Measurements from ENCODE around the gene ATP9B.
"Not testable (repeated sequence)": the region's sequence is repeated elsewhere in the genome, so short reads cannot be mapped to it uniquely, and the experiment has no call there.

Gene ATP9B

GRCh38 chr18:79257480-79257879, 188.3 kb downstream of the ATP9B start:
- no peak overlapping the region for H2AK5ac ChIP-seq (ENCODE audit: low read length)
- no peak overlapping the region for H3K4me2 ChIP-seq (ENCODE audit: low read length)
- H3K4ac ChIP-seq (ENCODE audit: low read depth, low read length), result no peak overlapping the region
- WGBS (ENCODE audit: extremely low coverage, insufficient coverage, low lambda C conversion rate), result no CpG with 5 or more reads among the region's 6 CpGs
- H3K27ac ChIP-seq (ENCODE audit: low read depth, low read length), result no peak overlapping the region
- no peaks in the 10 kb centered on the region for H3K4me1 ChIP-seq (ENCODE audit: control insufficient read depth, low read depth, low read length)
- H3K23ac ChIP-seq (ENCODE audit: low read length), result no peak overlapping the region
- DNase-seq, result no peak
- no peak overlapping the region for H2BK15ac ChIP-seq (replicated peaks; ENCODE audit: low read depth)
- no peak overlapping the region for H4K8ac ChIP-seq (ENCODE audit: low read depth, low read length)
- no peaks in the 10 kb centered on the region for H3K36me3 ChIP-seq (ENCODE audit: control insufficient read depth, insufficient read depth, low read length)
- H2BK5ac ChIP-seq (ENCODE audit: low read length), result no peak overlapping the region
- H2BK120ac ChIP-seq (ENCODE audit: low read depth, low read length), result no peak overlapping the region
- H4K5ac ChIP-seq (ENCODE audit: low read length), result no peak overlapping the region
- no peak overlapping the region for H3K56ac ChIP-seq (ENCODE audit: low read length)
- no peak overlapping the region for H3K4me3 ChIP-seq (ENCODE audit: low read length)
- H3K79me2 ChIP-seq (ENCODE audit: control insufficient read depth, insufficient read depth, low read length), result no peaks in the 10 kb centered on the region
- no peaks in the 10 kb centered on the region for H3K79me1 ChIP-seq (ENCODE audit: low read length)
- H3K18ac ChIP-seq (ENCODE audit: low read length), result no peak overlapping the region
- no peaks in the 10 kb centered on the region for H3K27me3 ChIP-seq (ENCODE audit: insufficient read depth, low read length, poor library complexity)
- no peak overlapping the region for H3K9ac ChIP-seq (ENCODE audit: low read length)

GRCh38 chr18:79258447-79258846, 189.3 kb downstream of the ATP9B start:
- no peak overlapping the region for H2AK5ac ChIP-seq (ENCODE audit: low read length)
- no peak overlapping the region for H3K56ac ChIP-seq (ENCODE audit: low read length)
- no peak overlapping the region for H3K18ac ChIP-seq (ENCODE audit: low read length)
- no peak overlapping the region for H2BK120ac ChIP-seq (ENCODE audit: low read depth, low read length)
- no peaks in the 10 kb centered on the region for H3K4me1 ChIP-seq (ENCODE audit: control insufficient read depth, low read depth, low read length)
- H4K5ac ChIP-seq (ENCODE audit: low read length), result no peak overlapping the region
- H3K23ac ChIP-seq (ENCODE audit: low read length), result no peak overlapping the region
- H3K79me1 ChIP-seq (ENCODE audit: low read length), result no peaks in the 10 kb centered on the region
- H3K4me3 ChIP-seq (ENCODE audit: low read length), result no peak overlapping the region
- no peak for DNase-seq
- no peak overlapping the region for H4K8ac ChIP-seq (ENCODE audit: low read depth, low read length)
- no peak overlapping the region for H3K9ac ChIP-seq (ENCODE audit: low read length)
- H3K4ac ChIP-seq (ENCODE audit: low read depth, low read length), result no peak overlapping the region
- WGBS (ENCODE audit: extremely low coverage, insufficient coverage, low lambda C conversion rate), result no CpG with 5 or more reads among the region's 4 CpGs
- no peak overlapping the region for H3K27ac ChIP-seq (ENCODE audit: low read depth, low read length)
- H3K27me3 ChIP-seq (ENCODE audit: insufficient read depth, low read length, poor library complexity), result no peaks in the 10 kb centered on the region
- H2BK5ac ChIP-seq (ENCODE audit: low read length), result no peak overlapping the region
- H3K79me2 ChIP-seq (ENCODE audit: control insufficient read depth, insufficient read depth, low read length), result no peaks in the 10 kb centered on the region
- no peaks in the 10 kb centered on the region for H3K36me3 ChIP-seq (ENCODE audit: control insufficient read depth, insufficient read depth, low read length)
- no peak overlapping the region for H3K4me2 ChIP-seq (ENCODE audit: low read length)
- no peak overlapping the region for H2BK15ac ChIP-seq (replicated peaks; ENCODE audit: low read depth)

GRCh38 chr18:79259218-79259617, 190.0 kb downstream of the ATP9B start:
- no peak overlapping the region for H3K9ac ChIP-seq (ENCODE audit: low read length)
- H3K79me1 ChIP-seq (ENCODE audit: low read length), result no peaks in the 10 kb centered on the region
- no peak overlapping the region for H3K4me2 ChIP-seq (ENCODE audit: low read length)
- H3K18ac ChIP-seq (ENCODE audit: low read length), result no peak overlapping the region
- H3K56ac ChIP-seq (ENCODE audit: low read length), result no peak overlapping the region
- no peak overlapping the region for H2BK5ac ChIP-seq (ENCODE audit: low read length)
- no peaks in the 10 kb centered on the region for H3K27me3 ChIP-seq (ENCODE audit: insufficient read depth, low read length, poor library complexity)
- WGBS (ENCODE audit: extremely low coverage, insufficient coverage, low lambda C conversion rate), result no CpG with 5 or more reads among the region's 2 CpGs
- H4K8ac ChIP-seq (ENCODE audit: low read depth, low read length), result no peak overlapping the region
- H3K23ac ChIP-seq (ENCODE audit: low read length), result no peak overlapping the region
- H2BK15ac ChIP-seq (replicated peaks; ENCODE audit: low read depth), result no peak overlapping the region
- H3K4me3 ChIP-seq (ENCODE audit: low read length), result no peak overlapping the region
- H4K5ac ChIP-seq (ENCODE audit: low read length), result no peak overlapping the region
- no peaks in the 10 kb centered on the region for H3K4me1 ChIP-seq (ENCODE audit: control insufficient read depth, low read depth, low read length)
- no peak overlapping the region for H2AK5ac ChIP-seq (ENCODE audit: low read length)
- H3K79me2 ChIP-seq (ENCODE audit: control insufficient read depth, insufficient read depth, low read length), result no peaks in the 10 kb centered on the region
- no peak for DNase-seq
- no peak overlapping the region for H2BK120ac ChIP-seq (ENCODE audit: low read depth, low read length)
- H3K4ac ChIP-seq (ENCODE audit: low read depth, low read length), result no peak overlapping the region
- H3K27ac ChIP-seq (ENCODE audit: low read depth, low read length), result no peak overlapping the region
- H3K36me3 ChIP-seq (ENCODE audit: control insufficient read depth, insufficient read depth, low read length), result no peaks in the 10 kb centered on the region

- Histone ChIP-seq H3K79me2 (ENCODE audit: control insufficient read depth, insufficient read depth, low read length) (no peaks in the 10 kb centered on the region), H2BK5ac (ENCODE audit: low read length) (no peak overlapping the region), H2BK120ac (ENCODE audit: low read depth, low read length) (no peak overlapping the region), H3K4ac (ENCODE audit: low read depth, low read length) (no peak overlapping the region), H3K23ac (ENCODE audit: low read length) (no peak overlapping the region), H3K79me1 (ENCODE audit: low read length) (no peaks in the 10 kb centered on the region), H2AK5ac (ENCODE audit: low read length) (no peak overlapping the region), H4K5ac (ENCODE audit: low read length) (no peak overlapping the region), H3K4me3 (ENCODE audit: low read length) (no peak overlapping the region), H3K27ac (ENCODE audit: low read depth, low read length) (no peak overlapping the region), H3K9ac (ENCODE audit: low read length) (no peak overlapping the region), H3K27me3 (ENCODE audit: insufficient read depth, low read length, poor library complexity) (no peaks in the 10 kb centered on the region), H3K4me2 (ENCODE audit: low read length) (no peak overlapping the region), H3K18ac (ENCODE audit: low read length) (no peak overlapping the region), H2BK15ac (replicated peaks; ENCODE audit: low read depth) (no peak overlapping the region), H4K8ac (ENCODE audit: low read depth, low read length) (no peak overlapping the region), H3K56ac (ENCODE audit: low read length) (no peak overlapping the region), H3K36me3 (ENCODE audit: control insufficient read depth, insufficient read depth, low read length) (no peaks in the 10 kb centered on the region), H3K4me1 (ENCODE audit: control insufficient read depth, low read depth, low read length) (no peaks in the 10 kb centered on the region)
- DNase-seq, result no peak
- WGBS (ENCODE audit: extremely low coverage, insufficient coverage, low lambda C conversion rate), result no CpG with 5 or more reads among the region's 8 CpGs
Measured at GRCh38 chr18:79260023-79260422, 190.8 kb downstream of the ATP9B start.

- Histone ChIP-seq H2AK5ac (ENCODE audit: low read length) (no peak overlapping the region), H4K5ac (ENCODE audit: low read length) (no peak overlapping the region), H3K36me3 (ENCODE audit: control insufficient read depth, insufficient read depth, low read length) (no peaks in the 10 kb centered on the region), H3K23ac (ENCODE audit: low read length) (no peak overlapping the region), H3K4ac (ENCODE audit: low read depth, low read length) (no peak overlapping the region), H2BK5ac (ENCODE audit: low read length) (no peak overlapping the region), H3K18ac (ENCODE audit: low read length) (no peak overlapping the region), H4K8ac (ENCODE audit: low read depth, low read length) (no peak overlapping the region), H3K79me2 (ENCODE audit: control insufficient read depth, insufficient read depth, low read length) (no peaks in the 10 kb centered on the region), H3K4me2 (ENCODE audit: low read length) (no peak overlapping the region), H3K4me3 (ENCODE audit: low read length) (no peak overlapping the region), H3K56ac (ENCODE audit: low read length) (no peak overlapping the region), H3K79me1 (ENCODE audit: low read length) (no peaks in the 10 kb centered on the region), H3K4me1 (ENCODE audit: control insufficient read depth, low read depth, low read length) (no peaks in the 10 kb centered on the region), H2BK120ac (ENCODE audit: low read depth, low read length) (no peak overlapping the region), H3K9ac (ENCODE audit: low read length) (no peak overlapping the region), H2BK15ac (replicated peaks; ENCODE audit: low read depth) (no peak overlapping the region), H3K27ac (ENCODE audit: low read depth, low read length) (no peak overlapping the region), H3K27me3 (ENCODE audit: insufficient read depth, low read length, poor library complexity) (no peaks in the 10 kb centered on the region)
- no CpG with 5 or more reads among the region's 1 CpG for WGBS (ENCODE audit: extremely low coverage, insufficient coverage, low lambda C conversion rate)
- no peak for DNase-seq
Measured at GRCh38 chr18:79260510-79260909, 191.3 kb downstream of the ATP9B start.

- H2BK120ac ChIP-seq (ENCODE audit: low read depth, low read length); H2BK5ac ChIP-seq (ENCODE audit: low read length); H3K4ac ChIP-seq (ENCODE audit: low read depth, low read length); DNase-seq; H3K56ac ChIP-seq (ENCODE audit: low read length); H3K79me1 ChIP-seq (ENCODE audit: low read length); H3K23ac ChIP-seq (ENCODE audit: low read length); H3K4me3 ChIP-seq (ENCODE audit: low read length); H2AK5ac ChIP-seq (ENCODE audit: low read length); H4K5ac ChIP-seq (ENCODE audit: low read length); H3K18ac ChIP-seq (ENCODE audit: low read length); H3K27ac ChIP-seq (ENCODE audit: low read depth, low read length); H3K4me1 ChIP-seq (ENCODE audit: control insufficient read depth, low read depth, low read length); H2BK15ac ChIP-seq (replicated peaks; ENCODE audit: low read depth); H4K8ac ChIP-seq (ENCODE audit: low read depth, low read length); H3K27me3 ChIP-seq (ENCODE audit: insufficient read depth, low read length, poor library complexity); H3K9ac ChIP-seq (ENCODE audit: low read length); H3K79me2 ChIP-seq (ENCODE audit: control insufficient read depth, insufficient read depth, low read length); H3K4me2 ChIP-seq (ENCODE audit: low read length); H3K36me3 ChIP-seq (ENCODE audit: control insufficient read depth, insufficient read depth, low read length): not testable (repeated sequence)
- WGBS (ENCODE audit: extremely low coverage, insufficient coverage, low lambda C conversion rate), result no CpG with 5 or more reads among the region's 9 CpGs
Measured at GRCh38 chr18:79265068-79265467, 195.9 kb downstream of the ATP9B start.
